GM10847 (cell line): ENCODE data around the gene RMDN3.

Source experiments
- POLR2A ChIP-seq: IDR thresholded peaks from 2 replicates; pipeline ENCODE4 v1.6.1; 2011; ENCODE audit not compliant: insufficient read length; ENCODE audit errors: extremely low read depth

Gene RMDN3

DNA sequence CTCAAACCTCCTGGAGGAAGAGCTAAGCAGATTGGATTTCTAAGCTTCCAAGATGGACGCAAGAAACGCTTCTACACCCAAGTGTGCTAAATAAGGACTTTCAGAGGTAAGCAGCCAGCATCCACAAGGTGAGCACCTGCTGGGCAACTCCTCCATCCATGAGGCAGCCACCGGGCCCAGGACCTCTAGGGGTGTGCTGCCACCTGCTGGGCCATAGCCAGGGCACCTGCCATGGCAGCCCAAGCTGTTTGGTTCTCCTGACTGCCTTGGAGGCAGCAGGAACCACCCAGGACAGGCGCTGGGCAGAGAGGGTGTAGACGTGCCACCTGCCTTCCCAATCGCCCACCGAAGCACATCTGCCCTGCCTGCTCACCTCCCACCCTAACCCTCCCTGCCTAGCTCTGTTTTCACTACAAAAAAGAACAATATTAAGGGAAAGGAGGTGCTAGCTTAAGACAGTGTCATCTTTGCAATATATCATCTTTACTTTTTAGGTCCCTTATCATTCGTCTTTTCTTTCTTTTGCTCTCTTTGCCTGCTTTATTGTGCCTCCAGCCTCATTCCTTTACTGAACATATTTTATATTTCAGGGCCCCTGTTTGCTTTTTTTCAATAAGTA lies 27.7 kb upstream of the RMDN3 start:
- no peak for TF ChIP-seq POLR2A

DNA sequence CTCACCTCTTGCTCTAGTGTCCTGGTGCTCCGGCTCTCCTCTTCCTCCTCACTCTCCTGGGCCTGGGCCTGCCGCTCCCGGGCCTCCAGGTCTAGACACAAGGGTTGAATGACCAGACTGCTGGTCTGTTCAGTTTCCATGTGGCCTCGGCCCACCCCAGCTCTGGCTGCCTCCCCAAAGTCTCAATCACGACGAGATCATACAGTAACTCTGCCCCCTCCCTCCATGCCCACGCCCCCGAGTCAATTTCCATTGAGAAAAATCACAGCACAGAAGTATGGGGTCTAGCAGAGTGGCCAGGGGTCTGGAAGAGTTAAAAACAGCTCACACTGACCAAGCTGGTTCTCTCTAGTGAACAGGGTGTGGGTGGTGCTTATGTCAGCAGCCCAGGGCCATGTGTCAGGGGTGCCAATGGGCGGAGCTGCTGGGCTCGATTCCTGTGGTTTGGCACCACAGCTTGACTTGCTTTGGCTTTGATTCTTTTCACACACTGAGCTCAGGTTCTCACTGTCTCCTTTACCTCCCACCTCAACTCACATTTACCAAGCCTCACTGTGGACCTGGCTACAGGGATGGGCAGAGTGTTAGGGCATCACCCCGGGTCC lies 21.6 kb upstream of the RMDN3 start:
- no peak for TF ChIP-seq POLR2A

DNA sequence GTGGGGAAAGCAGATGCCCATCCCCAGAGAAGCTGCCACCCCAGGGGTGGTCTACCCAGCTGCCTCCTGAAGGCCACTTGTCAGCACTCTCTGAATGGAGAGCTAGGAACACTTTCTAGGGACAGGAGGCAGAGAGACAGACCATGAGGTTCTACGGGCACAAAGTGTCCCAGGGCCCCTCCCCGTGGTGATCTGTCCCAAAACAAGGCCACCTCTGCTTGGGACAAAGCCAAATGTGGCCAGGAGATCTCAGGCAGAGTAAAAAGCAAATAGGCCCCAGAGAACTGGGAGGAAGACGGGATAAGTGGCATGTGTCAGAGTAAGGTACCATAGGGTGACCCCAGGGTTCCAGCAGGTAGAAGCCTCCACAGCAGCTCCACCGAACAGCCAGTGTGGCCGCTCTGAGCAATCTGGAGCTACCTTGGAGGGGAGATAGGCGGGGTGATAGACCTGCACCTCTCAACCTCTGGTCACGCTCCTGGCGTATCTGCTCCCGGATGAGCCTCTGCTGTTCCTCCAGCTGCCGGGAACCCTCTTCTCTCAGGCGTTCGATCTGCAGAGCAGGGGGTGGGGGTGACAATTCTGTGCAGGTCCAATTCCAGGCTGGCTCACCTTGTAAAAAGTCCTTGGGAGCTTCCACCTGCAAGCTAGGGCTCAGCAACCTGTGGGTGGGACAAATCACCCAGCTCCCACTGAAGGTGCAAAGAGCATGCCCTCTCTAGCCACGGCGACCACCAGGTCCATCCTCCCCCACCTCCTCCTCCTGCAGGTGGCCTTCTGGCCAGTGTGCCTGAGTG lies 20.9 kb upstream of the RMDN3 start:
- TF ChIP-seq POLR2A = no peak

DNA sequence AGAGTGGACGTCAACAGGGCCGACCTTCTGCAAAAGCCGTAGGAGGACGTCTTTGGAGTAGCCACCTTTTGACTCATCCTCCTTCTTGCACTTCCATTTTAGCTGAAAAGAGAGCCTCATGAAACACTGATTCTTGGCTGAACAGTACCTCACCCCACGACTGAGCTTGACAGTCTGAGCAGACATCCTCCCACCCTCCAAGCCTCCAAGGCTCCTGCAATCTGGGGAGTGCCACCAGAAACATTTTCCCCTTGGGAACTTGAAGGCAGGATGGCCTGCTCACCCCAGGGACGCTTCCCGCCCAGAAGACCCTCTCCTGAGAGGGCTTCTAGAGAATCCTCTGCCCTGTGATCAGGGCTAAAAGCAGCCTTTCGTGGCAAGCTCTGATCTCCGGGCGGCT lies 20.0 kb upstream of the RMDN3 start:
- no peak for TF ChIP-seq POLR2A

DNA sequence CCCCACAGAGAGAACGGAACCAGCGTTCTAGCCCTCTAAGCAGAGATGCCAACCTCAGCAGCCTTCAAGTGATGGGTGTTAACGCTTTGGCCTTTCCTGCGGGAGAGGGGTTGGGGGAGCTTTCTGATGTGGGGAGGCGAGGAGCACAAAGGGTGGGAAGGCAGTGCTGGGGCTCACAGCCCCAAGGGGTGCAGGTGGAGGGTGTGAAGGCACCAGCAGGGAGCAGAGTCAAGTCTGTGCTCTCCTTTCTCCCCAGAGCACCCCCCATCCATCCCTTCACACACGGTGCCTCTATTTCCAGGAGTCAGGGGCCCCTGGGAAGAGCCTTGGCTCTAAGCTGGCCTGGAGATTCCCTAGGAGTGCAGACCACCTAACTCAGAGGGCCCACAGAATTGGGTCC lies 18.8 kb upstream of the RMDN3 start:
- no peak for TF ChIP-seq POLR2A

DNA sequence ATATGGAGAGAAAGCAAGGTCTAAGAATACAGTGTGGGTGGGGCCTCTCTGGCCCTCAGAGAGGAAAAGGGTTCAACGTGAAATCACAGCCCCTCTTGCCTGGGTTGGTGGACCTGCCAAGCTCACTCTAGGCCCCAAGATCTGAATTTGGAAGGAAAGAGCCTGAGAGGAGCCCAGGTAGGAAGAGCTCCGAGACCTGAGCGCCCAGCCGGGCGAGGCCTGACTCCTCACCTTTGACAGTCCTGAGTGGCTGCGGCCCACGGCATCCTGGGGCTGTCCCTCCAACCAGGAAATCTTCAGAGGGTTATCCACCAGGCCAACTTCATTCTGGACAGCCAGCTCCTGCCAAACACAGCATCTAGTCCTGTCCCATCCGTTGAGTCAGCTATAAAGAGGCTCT lies 18.4 kb upstream of the RMDN3 start:
- no peak for TF ChIP-seq POLR2A

DNA sequence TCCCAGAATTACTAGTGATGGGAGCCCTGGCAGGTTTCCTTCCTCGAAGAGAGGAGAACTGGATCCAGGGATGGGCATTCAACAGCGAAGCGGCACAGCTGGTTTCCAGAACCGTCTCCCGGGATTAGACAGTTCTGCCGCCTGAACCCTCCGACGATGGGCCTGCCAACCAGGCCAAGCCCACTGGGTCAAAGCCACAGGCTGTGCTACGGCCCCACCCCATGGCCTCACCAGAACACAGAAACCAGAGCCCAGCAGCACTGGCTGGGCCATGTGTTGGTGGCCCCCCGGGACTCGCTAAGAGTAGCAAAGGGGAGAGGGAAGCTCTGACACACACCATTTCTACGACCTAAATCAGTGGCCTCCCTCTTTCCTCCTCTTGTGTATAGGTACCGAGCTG lies 17.0 kb upstream of the RMDN3 start:
- no peak for TF ChIP-seq POLR2A

DNA sequence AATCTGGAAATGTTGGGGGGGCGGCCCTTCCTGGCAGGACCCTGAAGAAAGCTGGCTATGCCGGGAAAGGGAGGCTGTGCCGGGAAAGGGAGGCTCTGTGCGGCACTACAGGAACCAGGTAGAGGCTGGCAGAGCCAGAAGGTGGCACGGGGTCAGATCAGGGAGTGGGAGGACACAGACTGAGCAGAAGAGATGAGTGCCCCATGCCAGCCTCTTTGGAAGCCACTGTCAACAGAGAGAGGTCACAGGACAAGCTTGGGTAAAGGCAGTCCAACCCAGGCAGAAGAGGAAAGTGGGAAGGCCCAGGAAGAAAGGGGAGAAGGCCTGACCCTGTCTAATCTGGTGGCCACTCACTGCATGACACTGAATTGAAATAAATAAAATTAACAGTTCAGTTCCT lies 16.2 kb upstream of the RMDN3 start:
- TF ChIP-seq POLR2A = no peak

DNA sequence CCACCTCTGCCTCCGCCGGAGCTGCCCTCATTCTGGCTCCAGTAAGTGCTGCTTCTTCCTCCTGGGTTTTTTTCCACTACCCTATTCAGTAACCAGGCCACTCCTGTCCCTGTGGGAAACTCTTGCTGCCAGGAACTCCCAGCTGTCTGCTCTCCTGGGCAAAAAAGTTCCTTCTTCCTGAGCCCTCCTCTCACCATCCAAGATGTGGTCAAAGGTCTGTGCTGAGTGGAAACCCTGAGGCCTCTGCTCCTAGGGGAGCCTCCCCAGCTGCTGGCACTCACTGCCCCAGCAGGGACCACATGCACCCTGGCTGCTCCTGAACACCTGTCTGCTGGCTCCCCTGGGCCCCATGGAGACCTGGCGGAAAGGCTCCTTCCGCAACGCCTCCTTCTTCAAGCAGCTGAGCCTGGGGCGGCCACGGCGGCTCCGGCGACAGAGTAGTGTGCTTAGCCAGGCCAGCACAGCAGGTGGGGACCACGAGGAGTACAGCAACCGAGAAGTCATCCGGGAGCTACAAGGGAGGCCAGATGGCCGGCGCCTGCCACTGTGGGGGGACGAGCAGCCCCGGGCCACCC lies 15.2 kb upstream of the RMDN3 start:
- TF ChIP-seq POLR2A = no peak

DNA sequence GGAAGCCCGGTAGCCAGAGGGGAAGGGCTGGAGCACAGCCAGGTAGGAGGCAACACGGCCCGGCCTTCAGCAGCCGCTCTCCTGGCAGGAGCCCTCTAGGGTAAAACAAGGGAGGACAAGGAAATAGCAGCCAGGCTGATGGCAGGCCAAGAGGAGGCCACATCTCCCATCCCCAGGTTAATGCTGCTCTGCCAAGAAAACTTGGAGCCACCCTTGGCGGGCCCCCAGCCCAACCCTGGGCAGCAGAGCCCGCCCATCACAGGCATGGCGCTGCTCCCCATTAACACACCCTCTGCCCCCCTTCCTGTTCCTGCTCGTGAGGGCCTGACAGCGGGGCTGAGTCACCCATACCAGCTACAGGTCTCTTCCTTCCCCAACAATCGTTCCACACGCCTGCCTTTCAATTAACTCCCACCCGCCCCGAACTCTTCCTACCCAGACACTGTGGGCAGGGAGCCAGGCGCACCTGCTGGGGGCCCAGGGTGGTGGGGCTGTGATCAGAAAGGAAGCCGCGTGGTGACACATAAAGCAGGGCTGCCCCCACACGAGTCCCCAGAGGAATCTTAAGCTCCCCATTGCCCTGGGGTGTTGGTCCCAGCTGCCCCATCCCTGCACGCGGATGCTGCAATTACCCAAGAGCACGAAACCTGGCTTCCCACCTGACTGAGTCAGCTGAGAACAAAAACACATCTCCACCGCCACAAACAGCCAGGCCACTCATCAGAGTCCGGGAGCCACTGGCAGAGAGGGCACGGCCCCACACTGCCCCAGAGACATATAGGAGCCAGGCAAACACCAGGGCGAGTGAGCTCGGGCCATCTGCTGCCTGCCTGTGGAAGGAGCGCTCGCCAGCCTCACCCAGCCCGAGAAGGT lies 14.5 kb upstream of the RMDN3 start, which contains the start of gene C15orf62:
Gene C15orf62 (plus strand): TSS at position 707 of the 873 bp plus-strand sequence. CDS start 516 bp downstream, outside the sequence.
- TF ChIP-seq POLR2A = no peak

DNA sequence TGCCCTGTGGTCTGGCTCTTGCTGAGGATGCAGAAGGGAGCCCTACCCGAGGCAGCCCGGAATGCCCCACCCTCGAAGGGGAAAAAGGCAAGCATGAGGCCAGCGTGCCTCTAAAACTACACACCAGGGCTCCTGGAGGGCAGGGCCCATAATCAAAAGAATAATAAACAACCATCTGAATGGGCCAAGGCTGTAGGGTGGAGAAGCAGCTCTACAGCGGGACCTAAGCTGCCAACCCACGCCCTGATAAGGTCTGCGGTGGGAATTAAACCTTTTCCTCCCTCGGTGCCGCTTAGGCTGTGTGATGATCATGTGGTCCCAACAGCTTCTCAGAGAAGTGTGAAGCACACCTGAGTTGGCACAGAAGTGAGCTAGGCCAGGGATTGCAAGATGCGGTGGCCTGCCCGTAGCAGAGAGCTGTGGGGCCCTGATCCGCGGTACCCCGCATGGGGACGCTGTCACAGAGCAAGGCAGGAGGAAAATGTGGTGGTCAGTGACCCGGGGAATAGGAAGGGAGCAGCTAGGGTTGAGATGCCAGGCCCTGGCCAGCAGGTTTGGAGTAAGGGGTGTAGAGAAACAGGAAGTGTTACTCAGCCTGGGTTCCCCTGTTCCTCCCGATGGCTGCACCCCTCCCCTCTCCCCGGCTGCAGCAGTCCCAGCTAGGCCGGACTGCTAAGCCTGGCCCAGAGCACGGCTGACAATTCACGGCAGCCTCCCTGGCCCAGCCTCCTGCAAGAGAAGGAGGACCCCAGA lies 13.6 kb upstream of the RMDN3 start:
- TF ChIP-seq POLR2A = no peak

DNA sequence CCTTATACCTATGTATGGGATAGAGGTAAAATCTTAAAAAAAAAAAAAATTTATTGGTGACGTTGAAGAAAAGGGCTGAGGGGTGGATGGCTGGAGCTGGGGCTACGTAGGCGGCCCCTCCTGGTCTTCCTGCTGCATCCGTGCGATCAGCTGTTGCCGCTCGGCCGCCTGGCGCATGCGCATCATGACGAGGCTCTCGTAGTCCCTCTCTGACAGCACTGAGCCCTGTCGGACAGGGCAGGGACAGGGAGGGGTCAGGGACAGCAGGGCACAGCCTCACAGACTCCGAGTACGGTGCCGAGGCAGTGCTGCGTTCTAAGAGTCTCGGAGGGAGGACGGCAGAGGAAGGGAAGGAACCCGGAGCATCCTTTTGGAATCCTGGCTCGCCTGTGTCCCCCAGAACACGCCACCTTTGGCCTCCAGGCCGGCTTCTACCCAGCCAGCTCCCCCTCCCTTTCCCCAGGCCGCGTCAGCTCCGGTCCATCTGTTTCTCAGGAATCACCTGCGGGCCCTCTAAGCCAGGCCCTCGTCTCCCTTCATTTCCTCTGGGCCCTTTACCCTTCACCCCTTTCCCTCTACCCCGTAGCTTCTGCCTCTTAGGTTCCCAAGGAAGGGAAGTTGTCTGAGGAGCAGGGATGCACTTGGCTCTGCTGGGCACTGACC lies 12.9 kb upstream of the RMDN3 start:
- TF ChIP-seq POLR2A = no peak

DNA sequence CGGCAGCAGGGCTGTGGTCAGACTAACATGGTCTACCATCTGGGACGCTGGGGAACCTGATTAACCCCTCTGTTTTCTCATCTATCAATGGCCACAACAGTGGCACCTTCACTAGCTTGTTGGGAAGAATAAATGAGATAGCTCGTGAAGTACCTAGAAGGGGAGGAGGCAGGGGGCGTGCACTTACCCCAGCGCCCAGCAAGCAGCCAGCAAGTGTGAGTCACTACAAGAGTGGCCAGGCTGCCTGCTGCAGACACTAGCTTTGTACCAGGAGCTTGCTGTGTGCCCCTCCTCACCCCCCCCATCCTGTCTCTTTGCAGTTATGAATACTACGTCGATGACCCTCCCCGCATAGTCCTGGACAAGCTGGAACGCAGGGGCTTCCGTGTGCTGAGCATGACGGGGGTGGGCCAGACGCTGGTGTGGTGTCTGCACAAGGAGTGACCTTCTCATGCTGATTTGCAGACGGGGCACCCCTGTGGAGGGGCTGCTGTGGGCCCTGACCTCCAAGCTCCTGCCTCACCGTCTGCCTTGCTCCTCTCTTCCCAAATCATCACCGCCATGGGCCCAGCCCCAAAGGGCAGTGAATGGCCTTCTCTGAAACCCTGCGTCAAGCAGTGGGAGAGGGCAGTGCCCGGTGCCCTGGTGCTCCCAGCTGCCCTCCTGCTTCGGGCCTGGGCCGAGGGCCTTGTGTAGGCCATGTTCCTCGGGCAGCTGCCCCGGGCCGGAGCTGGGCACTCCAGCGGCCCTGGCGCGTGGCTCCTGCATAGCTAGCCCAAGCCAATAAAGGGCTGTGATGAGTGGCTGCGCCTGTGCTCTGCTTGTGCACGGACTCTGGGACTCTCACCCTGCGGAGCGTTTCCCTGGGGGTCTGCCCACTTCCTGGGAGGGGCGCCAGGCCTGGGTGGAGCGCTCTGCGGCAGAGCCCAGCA lies 12.1 kb upstream of the RMDN3 start:
- TF ChIP-seq POLR2A = no peak

DNA sequence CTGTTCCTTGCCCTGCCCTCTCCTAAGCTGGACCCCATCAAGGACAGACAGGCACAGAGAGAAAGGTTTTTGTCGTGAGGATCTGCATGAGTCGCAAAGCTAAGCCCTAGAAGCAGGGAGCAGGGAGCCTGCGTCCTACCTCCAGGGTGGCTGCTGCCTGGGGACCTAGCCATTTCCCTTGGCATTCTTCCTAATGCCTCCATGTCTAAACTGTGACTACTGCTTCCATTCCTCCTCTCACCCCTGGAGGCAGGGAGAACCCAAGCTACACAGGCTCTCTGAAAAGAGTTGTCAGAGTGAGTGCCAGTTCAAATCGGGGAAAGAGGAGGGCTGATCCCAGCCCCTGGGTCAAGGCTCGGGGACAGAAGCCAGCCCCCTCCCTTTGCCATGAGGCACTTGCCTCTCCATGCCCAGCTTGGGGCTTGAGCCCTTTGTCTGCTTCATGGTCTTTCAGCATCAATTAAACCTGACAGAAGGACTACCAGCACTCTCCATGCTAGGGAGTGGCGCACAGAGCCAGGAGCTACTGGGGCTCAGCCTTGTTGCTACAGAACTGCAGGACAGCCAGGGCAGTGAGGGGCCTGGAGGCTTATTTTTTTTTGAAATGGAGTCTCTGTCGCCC lies 11.3 kb upstream of the RMDN3 start:
- TF ChIP-seq POLR2A = no peak
